AG09309 (cell line): ENCODE measurements around the gene PI4KA.
A peak's percentile ranks its signal among the peaks of the same experiment; 100 is the strongest.

Source experiments
- DNase-seq: peaks from one replicate; pipeline ENCODE4 v3.0.0-alpha.2; 2010; ENCODE audit warnings: low read depth
- H3K4me3 ChIP-seq: 2 replicates; pipeline ENCODE4 v1.5.1; 2011; ENCODE audit warnings: mild to moderate bottlenecking, low read depth, low read length, moderate library complexity; ENCODE audit not compliant: control insufficient read depth
- CTCF ChIP-seq: IDR thresholded peaks from 2 replicates; pipeline ENCODE4 v1.5.1; 2011; ENCODE audit warnings: mild to moderate bottlenecking, low read depth, low read length, inconsistent platforms; ENCODE audit not compliant: insufficient read depth, control insufficient read depth; ENCODE audit errors: missing control alignments

Gene PI4KA

GRCh38 chr22:20804650-20805049 is 54.0 kb downstream of the PI4KA start:
- no peak overlapping the region for H3K4me3 ChIP-seq
- DNase-seq: no peak
- no peak for TF ChIP-seq CTCF

GRCh38 chr22:20803696-20804324 is 54.8 kb downstream of the PI4KA start:
- DNase-seq: no peak
- peak; percentile 58 for TF ChIP-seq CTCF
- H3K4me3 ChIP-seq: no peak overlapping the region

- H3K4me3 ChIP-seq: no peak overlapping the region
- no peak for DNase-seq
- no peak for TF ChIP-seq CTCF
Observed at GRCh38 chr22:20802922-20803553, 55.6 kb downstream of the PI4KA start.

GRCh38 chr22:20802452-20802851 is 56.2 kb downstream of the PI4KA start:
- TF ChIP-seq CTCF: no peak
- DNase-seq: no peak
- no peak overlapping the region for H3K4me3 ChIP-seq

- H3K4me3 ChIP-seq: no peak overlapping the region
- no peak for TF ChIP-seq CTCF
- DNase-seq: no peak
Observed at GRCh38 chr22:20799449-20799848, 59.2 kb downstream of the PI4KA start.

GRCh38 chr22:20798974-20799373 is 59.6 kb downstream of the PI4KA start:
- no peak for TF ChIP-seq CTCF
- H3K4me3 ChIP-seq: no peak overlapping the region
- no peak for DNase-seq

GRCh38 chr22:20798218-20798617 is 60.4 kb downstream of the PI4KA start:
- no peak for DNase-seq
- H3K4me3 ChIP-seq: no peak overlapping the region
- TF ChIP-seq CTCF: no peak
